NCI-H510A (cell line): ENCODE measurements around the gene UNC5C.
A peak's percentile ranks its signal among the peaks of the same experiment; 100 is the strongest.

Source experiments
- DNase-seq: peaks from one replicate; lab custom pipeline; 2025; lab: John Stamatoyannopoulos, UW

Gene UNC5C

DNA sequence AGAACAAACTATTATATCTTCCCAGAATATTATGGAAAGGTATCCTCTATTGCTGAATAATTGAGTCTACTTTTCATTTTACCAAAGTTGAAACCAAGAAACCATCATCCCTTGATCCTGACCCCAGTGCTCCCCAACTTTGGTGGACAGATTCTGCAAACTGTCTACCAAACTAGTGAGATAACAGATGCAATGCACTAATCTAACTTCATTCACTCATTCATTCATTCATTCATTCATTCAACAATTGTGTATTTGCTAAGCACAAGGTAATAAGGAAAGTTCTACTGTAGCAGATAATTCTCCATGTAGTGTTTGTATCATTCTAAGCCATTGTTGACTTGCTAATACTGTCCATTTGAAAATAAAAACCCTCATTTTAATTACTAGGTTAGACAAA is 150.6 kb downstream of the UNC5C start:
- DNase-seq: no peak

DNA sequence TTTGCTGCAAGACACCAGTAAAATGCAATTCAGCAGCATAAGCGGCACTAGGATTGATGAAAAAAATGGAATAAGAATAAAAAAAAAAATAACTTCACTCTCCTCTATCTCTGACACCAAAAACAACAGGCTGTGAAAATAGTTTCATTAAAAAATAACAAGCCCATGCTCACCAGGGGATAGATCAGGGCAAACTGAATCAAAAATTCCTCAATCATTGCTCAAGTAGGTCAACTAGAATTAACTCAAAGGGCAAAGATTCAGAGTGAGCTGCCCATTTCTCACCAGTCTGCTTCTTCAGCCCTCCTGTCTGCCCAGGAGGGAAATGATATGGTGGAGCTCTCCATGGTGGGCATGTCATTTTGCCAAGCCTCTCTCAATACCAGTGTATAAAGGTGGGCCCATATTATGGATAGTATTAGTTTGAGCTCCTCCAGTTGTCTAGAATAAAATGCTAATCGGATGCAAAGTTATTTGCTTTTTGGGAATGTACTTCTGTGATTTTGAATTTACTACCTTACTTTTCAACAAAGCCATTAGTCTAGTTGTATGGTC is 153.9 kb downstream of the UNC5C start:
- DNase-seq: no peak

DNA sequence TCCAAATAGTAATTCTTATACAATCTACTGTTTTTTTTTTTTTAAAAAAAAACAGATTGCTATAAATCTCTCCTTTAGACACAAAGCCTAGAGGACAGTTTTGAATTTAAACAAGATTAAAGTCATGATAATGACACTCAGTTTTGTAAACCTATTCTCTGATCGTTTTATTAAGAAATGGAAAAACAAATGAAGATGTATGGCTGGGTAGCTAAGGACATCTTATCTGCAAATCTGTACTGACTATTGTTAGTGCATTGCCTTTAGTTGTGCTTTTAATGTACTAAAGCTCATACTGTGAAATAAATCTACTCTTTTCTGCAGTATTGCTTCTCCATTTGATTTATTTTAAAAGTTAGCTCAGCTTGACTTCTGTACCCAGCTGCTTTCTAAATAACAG is 155.0 kb downstream of the UNC5C start:
- no peak for DNase-seq

DNA sequence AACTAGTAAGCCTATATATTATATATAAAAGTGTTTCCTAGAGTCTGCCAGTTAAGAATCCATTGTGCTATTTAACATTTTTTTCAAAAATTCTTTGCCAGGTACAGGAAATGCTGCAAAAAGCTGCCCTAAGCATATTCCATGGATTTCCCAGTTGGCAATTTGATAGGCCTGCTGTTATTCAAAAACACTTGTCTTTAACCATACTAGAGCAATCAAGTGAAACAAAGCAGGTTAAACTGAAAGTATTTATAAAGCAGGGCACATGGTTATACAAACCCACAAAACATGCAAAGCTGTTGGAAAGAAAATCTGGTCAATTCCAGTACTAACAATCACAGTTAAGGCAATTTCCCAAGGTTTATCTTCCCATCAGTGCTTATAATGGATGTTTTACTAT is 159.9 kb downstream of the UNC5C start:
- no peak for DNase-seq

DNA sequence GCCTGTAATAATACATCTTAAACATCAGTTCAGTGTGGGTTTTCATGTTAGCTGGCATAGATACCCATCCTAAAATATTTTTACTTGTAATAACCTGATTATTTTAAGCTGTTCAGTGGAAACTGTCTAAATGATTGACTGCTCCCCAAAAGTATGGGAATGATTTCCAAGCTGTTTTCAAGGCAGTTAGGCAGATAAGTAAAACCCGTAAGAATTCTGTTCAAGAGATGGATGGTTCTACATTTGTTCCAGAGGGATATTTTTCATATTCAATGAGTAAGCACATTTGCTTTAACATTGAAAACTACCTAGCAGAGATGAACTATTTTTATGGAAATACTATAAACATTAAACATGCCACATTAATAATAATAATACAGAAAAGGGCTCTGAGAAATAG is 161.1 kb downstream of the UNC5C start:
- DNase-seq: no peak

DNA sequence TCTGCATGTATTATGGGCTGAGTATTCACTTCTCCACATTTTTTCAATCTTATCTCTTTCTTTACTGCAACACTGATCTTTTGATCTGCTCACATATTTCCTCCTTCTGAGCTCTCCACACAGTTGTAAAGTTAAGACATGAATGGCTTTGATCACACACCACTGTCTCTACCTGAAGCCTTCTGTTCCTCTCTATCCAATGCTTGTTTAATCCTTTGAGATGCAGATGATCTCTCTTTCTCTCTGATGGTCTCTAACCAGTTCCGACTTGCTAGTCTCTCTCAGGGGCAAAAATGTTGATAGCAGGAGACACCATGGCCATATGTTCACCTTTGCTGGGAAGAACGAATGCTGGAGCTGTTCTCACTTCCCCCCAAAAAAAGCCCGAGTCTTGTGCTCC is 162.4 kb downstream of the UNC5C start:
- DNase-seq: no peak

DNA sequence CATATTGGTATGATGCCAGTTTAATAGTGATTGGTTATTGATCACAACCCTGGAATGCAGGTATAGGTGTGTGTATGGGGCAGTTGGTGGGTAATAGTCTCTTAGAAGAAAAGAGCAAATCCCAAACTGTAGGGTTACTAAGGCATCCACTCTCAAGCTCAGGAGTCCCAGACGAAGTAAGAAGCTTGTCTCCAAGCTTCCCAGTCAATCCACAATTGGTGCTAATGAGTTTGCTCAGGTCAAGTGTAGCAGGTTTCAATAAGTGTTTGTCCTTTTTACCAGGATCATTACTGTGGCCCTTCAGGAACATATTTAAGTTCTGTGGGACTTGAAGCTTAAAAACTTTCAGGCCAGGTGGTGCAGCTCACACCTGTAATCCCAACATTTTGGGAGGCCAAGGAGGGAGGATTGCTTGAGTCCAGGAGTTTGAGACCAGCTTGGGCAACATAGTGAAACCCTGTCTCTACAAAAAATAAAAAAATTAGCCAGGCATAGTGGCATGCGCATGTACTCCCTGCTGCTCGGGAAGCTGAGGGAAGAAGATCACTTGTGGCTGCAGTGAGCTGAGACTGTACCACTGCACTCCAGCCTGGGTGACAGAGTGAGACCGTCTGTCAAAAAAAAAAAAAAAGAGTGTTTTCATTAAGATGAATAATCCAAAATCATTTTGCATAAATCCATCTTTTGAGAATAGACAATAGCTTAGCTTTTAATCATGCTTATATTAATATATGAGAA is 166.8 kb downstream of the UNC5C start:
- DNase-seq: no peak

DNA sequence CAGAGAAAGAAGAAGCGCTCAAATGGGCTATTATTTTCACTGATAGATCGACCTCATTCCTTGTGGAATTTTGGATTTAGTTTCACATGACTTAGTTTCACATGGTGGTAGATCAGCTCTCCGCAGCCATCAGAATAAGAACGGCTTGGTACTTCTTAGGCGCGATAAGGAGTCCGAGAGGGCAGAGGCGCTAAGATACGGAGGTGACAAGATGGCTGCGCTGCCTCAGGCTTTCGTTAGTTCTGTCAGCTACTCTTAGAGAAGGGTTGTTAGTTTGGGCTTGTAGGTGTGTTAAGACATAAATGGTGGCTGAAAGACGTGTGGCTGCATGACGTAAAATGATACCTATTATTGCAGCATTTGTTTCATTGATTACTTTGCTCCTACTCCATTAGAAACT is 169.1 kb downstream of the UNC5C start:
- no peak for DNase-seq

DNA sequence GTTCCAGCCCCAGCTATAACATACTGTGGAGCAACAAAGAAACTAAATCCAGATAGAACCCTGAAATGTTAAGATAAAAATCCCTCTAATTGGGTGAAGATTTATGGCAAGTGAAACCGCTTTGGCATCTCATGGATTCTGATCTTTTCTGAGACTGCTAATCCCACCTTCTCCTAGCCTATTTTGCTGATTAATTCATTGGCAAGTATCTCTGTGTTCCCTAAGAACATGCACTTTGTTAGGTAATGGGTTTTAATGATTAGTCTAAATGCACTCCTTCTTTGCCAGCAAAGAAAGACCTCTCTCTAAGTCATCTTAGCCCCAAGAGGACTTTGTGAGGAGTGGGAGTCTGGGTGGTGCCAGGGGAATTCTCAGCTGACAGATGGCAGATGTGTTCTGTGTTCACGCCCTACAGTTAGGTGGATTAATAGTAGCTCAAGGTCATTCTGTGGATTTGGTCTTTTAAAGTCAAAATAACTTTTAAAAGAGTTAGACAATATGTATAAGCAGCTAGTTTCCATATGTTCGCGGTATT is 171.3 kb downstream of the UNC5C start:
- DNase-seq: no peak

DNA sequence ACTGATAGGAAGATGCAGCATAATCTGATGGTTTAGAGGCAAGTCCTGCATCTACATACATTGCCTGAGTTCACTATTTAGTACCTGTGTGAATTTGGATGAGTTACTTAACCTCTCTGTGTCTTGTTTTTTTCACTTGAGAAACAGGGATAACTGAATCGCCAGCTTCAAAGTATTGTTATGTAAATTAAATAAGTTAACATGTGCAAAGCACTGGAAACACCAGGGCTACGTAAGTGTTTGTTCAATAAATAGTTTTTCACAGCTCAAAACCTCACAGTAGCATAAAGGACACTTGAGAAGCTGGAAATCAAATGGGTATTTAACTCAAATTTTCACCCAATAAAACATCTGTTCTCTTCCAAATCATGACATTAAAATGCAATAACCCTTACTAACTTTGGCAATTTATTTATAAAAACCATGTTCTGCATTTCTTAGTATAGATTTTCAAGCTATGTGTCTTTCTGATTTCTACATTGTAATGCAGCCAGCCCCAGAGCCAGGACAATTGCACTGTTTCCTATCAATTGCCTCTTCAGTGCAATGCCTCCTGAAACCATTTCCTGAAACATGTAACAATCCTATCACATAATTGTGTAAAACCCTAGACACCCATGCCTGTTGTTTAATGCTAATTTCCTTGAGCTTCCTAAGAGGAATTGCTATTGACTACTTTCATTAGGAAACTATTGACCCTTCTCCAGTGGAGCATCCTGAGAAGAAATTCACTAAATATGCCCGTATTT is 177.1 kb downstream of the UNC5C start:
- DNase-seq: no peak

DNA sequence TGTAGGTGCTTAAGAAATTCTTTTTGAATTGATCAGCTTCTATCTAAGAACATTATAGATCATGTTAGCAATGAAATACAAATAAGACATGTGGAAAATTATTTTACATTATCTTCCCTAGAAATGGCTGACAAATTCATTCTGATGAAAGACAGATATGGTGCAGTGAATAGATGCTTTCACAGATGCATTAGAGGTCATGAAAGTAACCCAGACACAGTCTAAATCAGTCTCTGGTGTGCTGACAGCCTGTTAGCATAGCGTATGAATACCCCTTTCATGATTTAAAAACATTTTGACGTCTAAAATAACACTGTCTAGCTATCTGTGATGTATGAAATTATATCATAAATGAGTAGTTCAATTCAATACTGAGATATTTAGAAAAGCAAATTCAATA is 180.9 kb downstream of the UNC5C start:
- DNase-seq: no peak

DNA sequence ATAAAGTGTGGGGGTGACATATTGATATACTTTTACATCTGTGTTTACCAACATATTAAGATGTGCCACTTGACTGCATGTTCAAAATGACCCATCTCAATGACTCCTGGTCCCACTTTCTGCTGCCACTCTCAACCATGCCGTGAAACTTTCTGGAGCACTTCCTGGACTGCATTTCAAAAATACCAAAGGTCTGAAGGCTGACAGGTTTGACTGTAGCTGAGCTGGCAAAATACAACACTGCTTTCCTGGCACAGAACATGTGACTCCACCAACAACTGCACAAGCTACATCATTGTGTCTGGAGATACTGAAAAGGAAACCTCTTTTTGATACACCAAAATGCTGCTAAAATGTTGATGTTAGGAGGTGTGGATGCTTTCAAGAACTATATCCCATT is 184.8 kb downstream of the UNC5C start:
- DNase-seq: no peak

DNA sequence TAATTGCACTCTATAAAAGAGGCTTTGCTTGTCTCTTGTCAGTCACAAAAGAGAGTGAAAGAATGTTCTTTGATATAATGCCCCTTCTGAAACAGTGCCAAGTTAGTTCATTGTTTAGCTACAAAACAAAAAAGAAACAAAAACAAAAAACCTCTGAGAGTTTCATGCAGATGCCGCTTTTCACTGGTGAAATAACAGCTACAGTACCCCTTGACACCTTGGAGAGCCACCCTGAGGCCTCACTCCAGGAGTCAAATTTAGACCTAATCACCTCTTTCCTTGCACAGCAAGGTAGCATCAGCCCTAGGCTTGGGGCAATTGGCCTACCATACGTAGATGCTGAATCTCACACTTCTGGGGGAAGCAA is 185.2 kb downstream of the UNC5C start:
- DNase-seq: no peak

DNA sequence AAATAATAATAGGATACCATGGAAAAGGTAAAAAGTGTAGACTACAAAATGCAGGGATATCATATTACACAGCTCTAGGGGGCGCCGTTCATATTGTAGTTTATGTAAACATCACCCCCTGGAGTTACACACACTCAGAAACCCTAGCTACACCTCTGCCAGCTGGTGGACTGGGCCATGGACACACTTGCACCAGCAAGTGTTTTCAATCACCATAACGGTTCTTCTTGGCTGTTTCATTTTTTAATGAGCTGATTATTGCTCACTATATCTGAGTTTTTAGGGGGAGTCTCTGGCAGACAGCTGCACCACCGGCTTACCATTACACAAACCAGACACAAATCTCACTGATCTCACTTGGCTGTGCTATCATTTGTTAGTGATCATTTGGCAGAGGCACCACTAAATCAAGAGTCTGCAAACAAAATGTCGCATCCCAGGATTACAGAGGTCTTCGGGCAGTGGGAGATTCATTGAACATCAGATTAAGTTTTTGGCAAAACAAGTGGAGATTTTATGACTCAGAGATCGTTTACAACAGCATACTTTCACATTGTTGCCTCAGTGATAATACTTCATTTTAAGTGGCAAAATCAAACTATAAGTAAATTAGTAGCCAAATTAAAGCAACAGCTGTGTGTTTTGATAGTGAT is 185.7 kb downstream of the UNC5C start:
- no peak for DNase-seq

DNA sequence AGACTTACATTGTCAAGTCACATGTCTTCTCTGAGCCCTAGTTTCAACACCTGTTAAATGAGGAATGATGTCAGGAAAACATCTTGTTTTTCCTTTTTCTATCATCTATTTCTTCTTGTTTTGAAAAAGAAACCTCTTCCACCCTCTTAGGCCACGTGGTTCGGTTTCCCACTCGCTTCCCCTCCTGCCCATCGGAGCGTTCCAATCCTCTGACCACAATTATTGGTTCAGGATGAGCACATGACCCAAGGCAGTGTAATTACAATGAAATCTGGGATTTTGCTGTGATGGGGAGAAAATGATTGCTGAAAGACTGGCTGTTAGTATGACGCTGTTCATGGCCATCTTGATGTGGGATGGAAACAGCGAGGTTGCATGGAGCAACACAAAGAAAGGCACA is 186.7 kb downstream of the UNC5C start:
- no peak for DNase-seq

DNA sequence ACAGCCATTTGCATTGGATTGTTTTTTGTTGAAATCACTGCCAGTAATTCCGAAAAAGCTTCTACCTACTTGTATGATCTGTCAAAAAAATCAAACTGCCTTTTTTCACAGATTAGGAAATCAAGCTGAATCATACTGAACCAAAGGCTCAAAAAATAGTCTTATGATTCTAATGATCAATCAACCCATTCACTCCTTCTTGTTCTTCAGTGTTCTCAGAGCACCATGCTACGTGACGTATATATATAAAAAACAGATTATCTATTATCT is 187.1 kb downstream of the UNC5C start:
- no peak for DNase-seq

DNA sequence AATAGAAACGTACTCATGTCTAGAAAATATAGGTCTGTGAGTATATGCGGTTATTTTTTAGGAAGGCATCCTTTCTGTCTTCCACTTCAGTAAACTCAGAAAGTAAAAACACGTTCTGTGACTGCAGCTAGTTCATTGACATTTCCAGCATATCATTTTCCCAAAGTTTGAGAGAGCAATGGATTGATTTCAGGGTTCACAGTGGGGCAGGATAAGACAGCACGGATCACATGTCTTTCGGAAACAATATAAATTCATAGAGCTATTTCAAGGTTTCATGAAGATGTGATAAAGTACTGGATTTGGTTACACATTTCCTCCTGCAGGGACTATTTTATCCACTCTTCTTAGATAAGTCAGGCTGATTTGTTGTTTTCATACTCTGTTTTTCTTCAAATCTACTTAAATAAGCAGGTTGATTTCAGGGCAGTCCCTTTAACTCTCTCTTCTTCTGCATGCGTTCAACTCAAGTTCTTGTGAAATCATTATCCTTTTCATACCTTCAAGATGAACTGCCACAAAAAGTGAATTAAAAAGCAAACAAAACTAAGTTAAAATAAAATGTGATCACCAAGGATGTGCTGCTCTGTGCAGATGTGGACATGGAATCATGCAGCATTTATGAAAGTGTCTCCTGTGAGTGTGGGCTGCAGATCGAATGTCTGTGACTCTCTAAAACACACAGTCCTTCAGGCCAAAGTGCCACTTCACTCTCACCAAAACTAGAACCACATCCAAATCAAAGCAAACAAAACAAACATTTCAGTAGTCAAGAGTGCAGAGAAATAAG is 187.7 kb downstream of the UNC5C start:
- peak; percentile 0 for DNase-seq

DNA sequence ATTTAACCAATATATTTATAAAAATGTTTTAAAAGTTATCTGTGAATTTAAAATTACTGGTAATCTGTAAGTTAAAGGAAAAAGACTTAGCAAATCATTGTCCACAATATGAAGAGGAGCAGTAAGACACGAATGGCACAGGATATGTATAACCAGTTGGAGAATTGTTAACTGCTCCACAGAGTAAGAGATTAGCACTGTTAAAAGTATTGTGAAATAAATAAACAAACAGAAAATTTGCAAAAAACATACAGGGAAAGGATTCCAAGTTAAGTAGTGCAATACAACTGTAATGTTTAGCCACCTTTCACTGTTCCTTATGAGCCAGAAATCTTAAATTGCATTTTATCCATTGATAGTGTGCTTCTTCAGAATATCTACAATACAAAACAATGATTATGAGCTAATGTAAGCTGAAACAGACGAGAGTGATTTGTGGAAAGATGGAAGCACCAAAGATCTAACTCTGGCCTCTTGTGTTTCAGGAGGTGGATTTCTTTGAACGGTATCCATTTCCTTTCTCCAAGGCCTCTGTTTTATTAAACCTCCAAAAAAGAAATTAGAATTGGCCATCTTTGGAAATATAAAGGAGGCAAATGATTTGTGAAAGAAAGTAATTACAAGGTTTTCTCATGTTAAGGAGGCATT is 188.4 kb downstream of the UNC5C start:
- no peak for DNase-seq

DNA sequence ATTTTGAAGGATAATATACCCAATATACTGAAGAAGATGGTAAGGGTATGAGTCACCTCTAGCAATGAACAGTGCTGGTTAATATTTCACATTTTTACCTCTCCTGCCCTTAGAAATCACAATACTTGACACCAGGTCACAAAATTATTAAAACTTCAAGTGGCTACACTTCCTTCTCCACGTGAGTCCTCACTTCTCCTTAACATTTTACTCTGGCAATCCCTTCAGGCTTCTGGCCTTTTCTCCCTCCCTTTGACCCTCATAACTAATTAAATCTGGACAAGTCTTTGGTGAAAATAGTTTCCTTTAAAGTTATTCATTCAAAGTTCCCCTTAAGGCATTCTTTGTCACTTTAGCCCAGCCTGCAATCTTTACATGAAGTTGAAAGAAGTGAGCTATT is 190.4 kb downstream of the UNC5C start:
- DNase-seq: no peak

DNA sequence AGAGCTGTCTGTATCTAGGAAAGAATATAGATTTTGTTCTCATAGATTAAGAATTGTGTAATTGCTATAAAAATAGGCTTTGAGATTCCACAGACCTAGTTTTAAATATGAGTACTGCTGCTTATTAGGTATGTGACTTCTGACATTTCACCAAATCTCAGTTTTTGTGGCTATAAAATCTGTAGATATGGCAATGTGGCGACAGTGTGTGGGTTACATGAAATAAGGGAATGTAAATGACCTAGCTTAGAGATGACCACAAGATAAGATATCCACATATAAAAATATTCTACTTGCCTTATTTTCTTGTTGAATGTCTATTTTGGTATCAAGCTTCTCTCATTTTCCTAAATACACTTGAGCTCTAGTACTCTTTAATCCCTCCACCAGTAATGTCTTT is 193.8 kb downstream of the UNC5C start:
- no peak for DNase-seq

DNA sequence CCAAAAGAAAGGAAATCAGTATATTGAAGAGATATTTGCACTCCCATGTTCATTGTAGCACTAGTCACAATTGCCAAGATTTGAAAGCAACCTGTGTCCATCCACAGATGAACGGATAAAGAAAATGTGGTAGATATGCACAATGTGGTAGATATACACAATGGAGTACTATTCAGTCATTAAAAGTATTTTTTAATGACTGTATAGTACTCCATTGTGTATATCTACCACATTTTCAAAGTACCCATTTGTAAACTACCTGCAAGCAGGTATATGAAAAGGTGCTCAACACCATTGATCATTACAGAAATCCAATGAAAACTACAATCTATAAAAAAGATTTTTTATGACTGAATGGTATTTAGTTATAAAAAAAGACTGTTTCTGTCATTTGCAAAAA is 200.4 kb downstream of the UNC5C start:
- DNase-seq: no peak

DNA sequence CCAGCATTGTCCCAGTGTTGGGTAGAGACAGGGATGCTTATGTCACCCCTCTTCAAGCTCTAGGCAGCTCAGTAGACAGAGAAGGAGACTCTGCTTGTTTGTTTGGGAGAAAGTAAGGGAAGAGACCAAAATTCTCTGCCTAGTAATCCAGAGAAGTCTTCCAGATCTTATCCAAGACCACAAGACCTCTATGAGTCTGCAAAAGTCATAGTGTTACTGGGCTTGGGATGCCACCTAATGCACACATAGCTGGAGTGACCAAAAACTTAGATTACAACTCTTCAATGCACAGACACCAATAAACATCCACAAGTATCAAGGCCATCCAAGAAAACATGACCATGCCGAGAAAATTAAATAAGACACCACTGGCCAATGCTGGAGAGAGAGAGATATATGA is 205.5 kb downstream of the UNC5C start:
- no peak for DNase-seq
